PC-3 (cell line): Measurements from ENCODE around the gene MACIR. TPM values are rescaled to one million over a fixed set of nuclear protein-coding genes. Genes with fewer than 3 reads are reported as not detected.

Experiments
- ATAC-seq: fragments of 200-7000 bp; cut with Tn5 transposase; 2 replicates; pipeline ENCODE4 v1.9.1; 2020; ENCODE audit warnings: mild to moderate bottlenecking, moderate library complexity
- BruUV-seq: library from RNA; stranded (reverse); fragments of 400-500 nt; replicated peaks from 2 replicates; lab custom pipeline; 2021; lab: Mats Ljungman, UMichigan
- CTCF ChIA-PET: fragments of 300-600 bp; sonication (Branson Sonifier 250); formaldehyde crosslinking; loops from one replicate; lab custom pipeline; 2022; ENCODE audit warnings: antibody characterized with exemption; lab: Charles Lee
- POLR2A ChIA-PET: fragments of 300-600 bp; sonication (Branson Sonifier 250); formaldehyde crosslinking; loops from one replicate; lab custom pipeline; 2022; ENCODE audit warnings: antibody characterized with exemption; ENCODE audit not compliant: unreplicated experiment; lab: Charles Lee
- DNase-seq: peaks from one replicate; pipeline ENCODE4 v3.0.0-alpha.2; 2015
- H2AFZ ChIP-seq: fragments of 300-600 bp; sonication (generic); 2 replicates; pipeline ENCODE4 v1.6.0; 2016; ENCODE audit warnings: antibody characterized with exemption, low read length
- H3F3A ChIP-seq: fragments of 300-600 bp; sonication (generic); one replicate; pipeline ENCODE4 v1.6.0; 2017; ENCODE audit warnings: antibody characterized with exemption, low read length, control low read depth, mild to moderate bottlenecking; ENCODE audit not compliant: unreplicated experiment
- H3K27ac ChIP-seq: fragments of 300-600 bp; sonication (generic); 2 replicates; pipeline ENCODE4 v1.5.1; 2016; ENCODE audit warnings: mild to moderate bottlenecking, low read length
- H3K27me3 ChIP-seq: fragments of 300-600 bp; sonication (generic); 2 replicates; pipeline ENCODE4 v1.6.1; 2016; ENCODE audit warnings: low read length, mixed read lengths
- H3K36me3 ChIP-seq: fragments of 300-600 bp; sonication (generic); 2 replicates; pipeline ENCODE4 v1.6.1; 2016; ENCODE audit warnings: low read depth, mixed run types, low read length, mixed read lengths
- H3K4me1 ChIP-seq: fragments of 300-600 bp; sonication (generic); 2 replicates; pipeline ENCODE4 v1.5.1; 2016; ENCODE audit warnings: low read length; ENCODE audit not compliant: insufficient read depth
- H3K4me2 ChIP-seq: fragments of 300-600 bp; sonication (generic); 2 replicates; pipeline ENCODE4 v1.6.0; 2016; ENCODE audit warnings: low read length
- H3K4me3 ChIP-seq: fragments of 300-600 bp; sonication (generic); 2 replicates; pipeline ENCODE4 v1.5.1; 2016; ENCODE audit warnings: mild to moderate bottlenecking, low read length, mixed read lengths
- H3K79me2 ChIP-seq: fragments of 300-600 bp; sonication (generic); 2 replicates; pipeline ENCODE4 v1.6.1; 2017; ENCODE audit warnings: low read length, mixed read lengths
- H3K9ac ChIP-seq: fragments of 300-600 bp; sonication (generic); 2 replicates; pipeline ENCODE4 v1.6.0; 2016; ENCODE audit warnings: mild to moderate bottlenecking, low read length
- H3K9me2 ChIP-seq: fragments of 300-600 bp; sonication (generic); replicated peaks from 2 replicates; pipeline ENCODE4 v1.6.1; 2016; ENCODE audit warnings: mixed run types, low read length, mixed read lengths
- H3K9me3 ChIP-seq: fragments of 300-600 bp; sonication (generic); 2 replicates; pipeline ENCODE4 v1.6.1; 2016; ENCODE audit warnings: low read length, mixed read lengths
- H4K20me1 ChIP-seq: fragments of 300-600 bp; sonication (generic); 2 replicates; pipeline ENCODE4 v1.6.1; 2016; ENCODE audit warnings: low read length, mixed read lengths
- CTCF ChIP-seq: fragments of 300-600 bp; sonication (generic); conservative IDR thresholded peaks from 2 replicates; pipeline ENCODE4 v1.5.1; 2017; ENCODE audit warnings: antibody characterized with exemption, low read depth, mild to moderate bottlenecking, low read length
- EZH2 ChIP-seq: fragments of 300-600 bp; sonication (generic); IDR thresholded peaks from one replicate; pipeline ENCODE4 v1.6.1; 2017; ENCODE audit warnings: antibody characterized with exemption, mild to moderate bottlenecking, low read length; ENCODE audit not compliant: unreplicated experiment
- EZH2phosphoT487 ChIP-seq: fragments of 300-600 bp; sonication (generic); IDR thresholded peaks from 2 replicates; pipeline ENCODE4 v1.6.1; 2018; ENCODE audit warnings: mild to moderate bottlenecking, antibody characterized with exemption, low read length, borderline replicate concordance
- intact Hi-C: fragments of 100-400 bp; cut with micrococcal nuclease; formaldehyde crosslinking; loops from 2 replicates; pipeline ENCODE4 v1.9.0; 2023
- total RNA-seq: library from RNA; depleted of rRNA; stranded (reverse); fragments of >200 nt; gene quantifications from 2 replicates; pipeline ENCODE4 v1.2.3, GENCODE V29; 2014

The MACIR gene
- total RNA-seq, 1 experiment from 2014 or later, result 22.2 TPM

GRCh38 chr5:103280967-103281366 is 22.4 kb downstream of the MACIR start:
- intact Hi-C loops, result loop anchor here (5.0 kb wide), 1 partner anchor 46 kb away; no protein-coding TSS in a partner anchor
- H3K9ac ChIP-seq, result no peak overlapping the region
- no peak for TF ChIP-seq EZH2phosphoT487
- no peak overlapping the region for H2AFZ ChIP-seq
- no peaks in the 10 kb centered on the region for H3K9me2 ChIP-seq
- no peaks in the 10 kb centered on the region for H3K27me3 ChIP-seq
- DNase-seq, result no peak
- CTCF ChIA-PET, result no interaction called here
- POLR2A ChIA-PET, result no interaction called here
- H3K4me1 ChIP-seq, result peaks cover 15% of the 10 kb centered on the region
- H3K36me3 ChIP-seq, result peaks cover 24% of the 10 kb centered on the region
- ATAC-seq, result no peak
- no TSS peak for BruUV-seq
- no peaks in the 10 kb centered on the region for H3F3A ChIP-seq
- H3K4me3 ChIP-seq, result no peak overlapping the region
- H4K20me1 ChIP-seq, result no peaks in the 10 kb centered on the region
- no peak overlapping the region for H3K4me2 ChIP-seq
- H3K27ac ChIP-seq, result no peak overlapping the region
- H3K79me2 ChIP-seq, result peaks cover 22% of the 10 kb centered on the region
- H3K9me3 ChIP-seq, result no peaks in the 10 kb centered on the region

- peaks cover 15% of the 10 kb centered on the region for H3K4me1 ChIP-seq
- H3K36me3 ChIP-seq, result peaks cover 4% of the 10 kb centered on the region
- no peaks in the 10 kb centered on the region for H3K27me3 ChIP-seq
- H3K27ac ChIP-seq, result peak overlapping the region; percentile 26
- no peaks in the 10 kb centered on the region for H3K9me3 ChIP-seq
- no peaks in the 10 kb centered on the region for H3K9me2 ChIP-seq
- H3K79me2 ChIP-seq, result peaks cover 2% of the 10 kb centered on the region; the same call in 1 of the 2 replicates
- no peak overlapping the region for H3K4me3 ChIP-seq
- no peak overlapping the region for H2AFZ ChIP-seq
- no peak overlapping the region for H3K9ac ChIP-seq
- ChIA-PET POLR2A (no interaction called here), CTCF (no interaction called here)
- TF ChIP-seq CTCF (no peak), EZH2phosphoT487 (no peak), EZH2 (no peak)
- no peaks in the 10 kb centered on the region for H4K20me1 ChIP-seq
- no peaks in the 10 kb centered on the region for H3F3A ChIP-seq
- intact Hi-C loops, result loop anchor here (5.0 kb wide), 1 partner anchor 44 kb away; no protein-coding TSS in a partner anchor
- peak; percentile 92 for ATAC-seq
- no TSS peak for BruUV-seq
- DNase-seq, result peak; percentile 57
- H3K4me2 ChIP-seq, result 0 out of 2 replicates have a peak overlapping the region, but pooled peaks have one; percentile 17
Measured at GRCh38 chr5:103283120-103283519, 24.6 kb downstream of the MACIR start.

GRCh38 chr5:103283869-103284268 is 25.3 kb downstream of the MACIR start:
- intact Hi-C loops, result loop anchor here (5.0 kb wide), 1 partner anchor 43 kb away; no protein-coding TSS in a partner anchor
- Histone ChIP-seq H3K79me2 (no peaks in the 10 kb centered on the region), H2AFZ (no peak overlapping the region), H3K4me3 (no peak overlapping the region), H3K27me3 (no peaks in the 10 kb centered on the region), H3K36me3 (no peaks in the 10 kb centered on the region), H3K27ac (no peak overlapping the region), H3K9ac (no peak overlapping the region), H3K4me1 (peaks cover 15% of the 10 kb centered on the region), H3F3A (no peaks in the 10 kb centered on the region), H3K4me2 (no peak overlapping the region), H3K9me2 (no peaks in the 10 kb centered on the region), H3K9me3 (no peaks in the 10 kb centered on the region), H4K20me1 (no peaks in the 10 kb centered on the region)
- no peak for TF ChIP-seq CTCF
- TF ChIP-seq EZH2phosphoT487, result no peak
- no peak for ATAC-seq
- DNase-seq, result no peak
- POLR2A ChIA-PET, result no interaction called here
- CTCF ChIA-PET, result interaction anchor here (0.6 kb wide), 1 partner anchor 235 kb away, joined by 17 read pairs; no protein-coding TSS in a partner anchor
- no TSS peak for BruUV-seq
